GM18907 (cell line): ENCODE results near the gene AMZ2.

Experiments
- ATAC-seq: cut with Tn5 transposase; IDR thresholded peaks from one replicate; pipeline ENCODE4 v1.9.1; 2021; ENCODE audit warnings: mild to moderate bottlenecking, moderate library complexity; ENCODE audit not compliant: unreplicated experiment

Gene AMZ2

GRCh38 chr17:68289936-68290267 lies 42.1 kb downstream of the AMZ2 start:
- ATAC-seq, result no peak

- ATAC-seq, result no peak
Observed at GRCh38 chr17:68290268-68290954, 42.6 kb downstream of the AMZ2 start.

- ATAC-seq, result peak; percentile 55
Observed at GRCh38 chr17:68290955-68291835, 43.4 kb downstream of the AMZ2 start, which contains the start of the genes ARSG and SLC16A6. Gene ARSG (plus strand): TSS chr17:68291495. CDS start chr17:68307494, 15,999 bp downstream. Gene SLC16A6 (minus strand): TSS chr17:68291127. CDS start chr17:68278320, 12,807 bp downstream.

DNA sequence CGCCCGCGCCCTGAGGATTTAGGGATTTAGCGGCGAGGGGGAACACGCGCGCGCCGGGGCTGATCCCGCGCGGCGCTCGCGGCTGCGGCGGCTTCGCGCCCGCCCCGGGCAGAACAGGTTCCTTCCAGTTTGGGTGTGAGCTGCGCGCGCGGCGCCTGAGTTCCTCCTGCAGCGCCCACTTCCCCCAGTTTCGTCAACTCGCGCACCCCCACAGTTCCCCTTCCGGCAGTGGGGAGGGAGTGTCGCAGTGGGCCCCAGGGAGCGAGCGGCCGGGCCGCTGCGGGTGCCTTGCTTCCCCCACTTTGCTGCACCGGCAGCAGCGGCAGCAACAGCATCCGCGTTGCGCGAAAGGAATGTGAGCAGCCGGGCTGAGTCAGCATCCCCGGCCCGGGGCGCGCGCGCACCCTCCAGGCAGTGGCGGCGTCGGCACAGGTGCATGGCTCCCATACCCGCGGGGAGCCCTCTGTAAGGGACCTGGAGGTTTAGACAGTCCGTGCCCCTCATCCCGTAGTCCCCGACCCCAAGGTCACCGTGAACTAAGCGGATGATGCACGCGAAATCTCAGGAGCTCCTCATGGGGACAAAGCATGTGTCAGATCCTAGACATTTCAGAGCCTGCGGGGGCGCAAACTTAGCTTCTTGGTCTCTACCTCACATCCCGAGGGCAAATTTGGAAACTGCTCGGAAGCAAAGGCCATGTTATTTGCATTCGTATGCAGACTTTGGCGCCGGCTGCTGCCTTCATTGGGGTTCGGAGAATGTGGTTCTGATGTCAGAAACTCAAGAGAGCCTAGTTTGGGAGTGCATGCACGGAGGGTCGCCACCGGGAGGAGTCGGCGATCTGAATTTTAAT lies 44.2 kb downstream of the AMZ2 start:
- ATAC-seq, result peak; percentile 61

DNA sequence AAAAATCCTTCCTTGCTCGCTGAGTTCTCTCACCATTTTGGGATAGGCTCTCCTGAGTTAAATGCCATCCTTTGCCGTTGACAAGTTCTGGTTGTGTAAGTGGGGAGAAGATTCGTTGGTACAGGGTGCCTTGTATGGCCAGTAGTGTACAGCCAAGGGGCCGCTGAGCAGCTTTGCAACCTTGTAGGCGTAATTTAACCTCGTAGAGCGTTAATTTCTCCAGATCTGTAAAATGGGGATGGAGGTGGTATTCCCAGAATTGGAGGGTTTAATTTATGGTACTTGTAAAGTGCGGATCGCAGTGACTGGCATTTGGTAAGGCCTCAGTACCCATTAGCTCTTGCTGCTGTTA lies 44.8 kb downstream of the AMZ2 start:
- no peak for ATAC-seq

DNA sequence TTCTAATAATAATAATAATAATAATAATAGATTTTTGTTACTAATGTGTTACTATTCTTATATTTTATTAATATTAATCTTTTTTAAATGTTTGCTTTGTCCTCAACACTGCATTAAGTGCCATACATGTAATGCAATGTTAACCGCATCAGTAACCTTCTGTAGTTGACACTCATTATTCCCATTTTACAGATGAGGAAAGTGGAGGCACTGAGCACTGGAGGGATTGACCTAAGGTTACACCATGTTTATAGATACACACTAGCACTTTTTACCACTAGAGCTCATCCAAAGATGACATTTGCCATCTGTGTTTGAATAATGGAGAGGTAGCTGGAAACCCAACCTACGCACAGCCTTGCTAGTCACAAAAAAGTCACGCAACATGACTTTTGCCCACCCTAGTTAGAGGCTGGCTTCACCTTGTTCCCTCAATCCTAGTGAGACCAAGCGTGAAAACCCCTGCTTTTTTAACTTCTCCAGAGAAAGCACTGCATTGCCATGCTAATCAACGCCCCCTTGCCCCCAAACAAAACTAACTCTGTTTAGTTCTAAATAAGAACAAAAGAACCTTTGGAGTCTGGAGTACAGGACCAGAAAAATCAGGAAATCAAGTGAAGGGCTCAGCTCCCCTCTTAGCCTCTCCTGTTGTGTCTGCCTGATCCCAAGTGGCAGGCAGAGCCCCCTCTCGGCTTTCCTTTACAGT lies 45.8 kb downstream of the AMZ2 start:
- ATAC-seq, result no peak

DNA sequence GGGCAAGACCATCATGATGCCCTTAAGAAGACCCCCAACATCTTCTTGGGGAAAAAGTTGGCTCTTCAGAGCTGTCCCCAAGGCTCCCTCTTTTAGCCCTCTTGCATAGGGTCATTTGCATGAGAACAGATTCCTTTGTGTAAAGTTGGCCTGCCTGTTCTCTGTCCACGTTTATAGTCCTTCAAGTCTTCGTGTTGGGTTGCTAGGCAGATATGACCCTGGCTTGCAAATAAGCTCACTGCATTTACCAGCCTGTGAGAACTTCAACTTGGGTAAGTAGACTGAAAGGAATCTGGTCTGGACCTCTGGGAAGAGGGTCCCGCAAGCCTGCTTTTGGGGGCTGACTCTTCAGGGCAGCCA lies 46.3 kb downstream of the AMZ2 start:
- no peak for ATAC-seq

DNA sequence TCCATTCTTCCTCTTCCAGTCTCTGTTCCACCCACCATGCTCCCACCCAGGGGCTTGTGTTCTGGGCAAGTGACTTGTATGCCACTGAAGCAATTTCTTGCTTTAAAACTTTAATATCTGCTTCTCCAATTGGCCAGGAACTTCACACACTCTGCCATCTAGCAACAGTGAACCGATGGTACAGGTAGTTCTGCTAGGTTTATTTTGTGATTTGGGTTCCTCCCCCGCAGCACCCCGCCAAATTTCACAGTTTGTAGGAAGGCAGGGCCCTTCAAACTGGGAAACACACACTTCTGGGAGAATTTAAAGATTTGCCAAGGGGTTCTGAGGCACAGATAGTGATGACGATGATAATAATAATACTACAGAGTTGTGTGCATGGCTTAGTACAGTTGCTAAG lies 46.8 kb downstream of the AMZ2 start:
- ATAC-seq, result no peak

- ATAC-seq, result no peak
Observed at GRCh38 chr17:68295086-68295485, 47.2 kb downstream of the AMZ2 start.

GRCh38 chr17:68296217-68297191 lies 48.7 kb downstream of the AMZ2 start:
- no peak for ATAC-seq

DNA sequence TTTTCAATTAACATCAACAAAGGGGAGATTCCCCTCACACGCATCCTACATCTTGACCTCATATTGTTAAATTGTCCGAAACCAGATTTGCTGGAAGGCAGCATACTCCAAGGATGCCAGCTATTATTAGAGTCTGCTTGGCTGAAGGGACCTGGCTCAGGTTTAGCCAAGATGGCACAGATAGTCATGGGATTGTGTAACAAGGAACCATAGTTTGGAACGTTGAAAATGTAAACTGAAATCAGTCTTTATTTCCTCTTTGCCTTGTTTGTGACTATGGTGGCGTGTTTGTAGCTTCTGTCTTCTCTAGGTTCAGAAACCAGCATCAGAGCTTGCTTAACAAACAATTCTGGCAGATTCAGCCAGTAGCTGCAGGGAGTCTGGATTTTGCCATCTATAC lies 49.4 kb downstream of the AMZ2 start:
- no peak for ATAC-seq

GRCh38 chr17:68298601-68299000 lies 50.8 kb downstream of the AMZ2 start:
- ATAC-seq, result no peak

GRCh38 chr17:68299817-68300216 lies 52.0 kb downstream of the AMZ2 start:
- ATAC-seq, result no peak

- no peak for ATAC-seq
Observed at GRCh38 chr17:68301438-68301959, 53.7 kb downstream of the AMZ2 start.

DNA sequence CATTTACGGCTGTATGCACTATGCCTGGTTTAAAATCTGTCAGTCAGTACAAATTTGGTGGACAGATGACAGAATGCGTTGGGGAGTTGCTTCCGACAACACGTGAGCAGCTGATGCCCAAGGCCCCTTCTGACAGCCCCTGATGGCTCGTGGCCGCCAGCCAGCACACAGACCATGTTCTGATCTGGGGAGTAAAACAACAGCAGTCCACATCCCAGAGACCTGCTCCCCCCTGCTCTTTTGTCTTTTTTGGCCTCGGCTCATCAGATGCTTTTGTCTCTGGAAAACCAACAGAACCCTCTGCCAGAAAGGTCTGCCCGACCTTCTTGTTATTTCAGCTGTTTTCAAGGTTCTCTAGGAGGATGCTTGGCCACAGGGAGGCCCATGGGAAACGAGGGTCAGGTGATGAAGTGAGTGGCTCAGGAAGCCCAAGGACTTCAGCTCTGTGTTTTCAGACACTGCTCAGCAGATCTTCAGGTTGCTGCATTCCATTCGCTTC lies 54.3 kb downstream of the AMZ2 start:
- ATAC-seq, result no peak

GRCh38 chr17:68302666-68303065 lies 54.8 kb downstream of the AMZ2 start:
- ATAC-seq, result no peak

DNA sequence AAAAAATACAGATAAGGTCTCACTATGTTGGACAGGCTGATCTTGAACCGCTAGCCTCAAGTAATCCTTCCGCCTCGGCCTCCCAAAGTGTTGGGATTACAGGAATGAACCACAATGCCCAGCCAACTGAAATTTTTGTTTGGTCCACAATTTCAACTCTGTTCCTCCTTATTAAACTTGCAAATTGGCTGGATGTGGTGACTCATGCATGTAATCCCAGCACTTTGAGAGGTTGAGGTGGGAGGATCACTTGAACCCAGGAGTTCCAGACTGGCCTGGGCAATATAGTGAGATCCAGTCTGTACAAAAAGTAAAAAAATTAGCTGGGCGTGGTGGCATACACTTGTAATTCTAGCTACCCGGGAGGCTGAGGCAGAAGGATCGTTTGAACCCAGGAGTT lies 56.9 kb downstream of the AMZ2 start:
- ATAC-seq, result no peak

- no peak for ATAC-seq
Observed at GRCh38 chr17:68305142-68305541, 57.3 kb downstream of the AMZ2 start.
